ENCODE results near the gene GPR119. TPM values are rescaled to one million over a fixed set of nuclear protein-coding genes. Genes with fewer than 3 reads are reported as not detected.

GPR119 gene
- total and polyA plus RNA-seq, 2 of the 4 experiments (the other 2 are of a cell fraction): not detected

GRCh38 chrX:130343411-130343810 lies 42.1 kb downstream of the GPR119 start:
- H2AK5ac ChIP-seq (ENCODE audit: low read depth, low read length): no peak overlapping the region
- intact Hi-C loops (cut with micrococcal nuclease) (no loop called here), dilution Hi-C loops (cut with HindIII; ENCODE audit: low sequenced_read_pairs, unreplicated experiment) (no loop called here), in situ Hi-C loops (cut with MboI; ENCODE audit: low sequenced_read_pairs) (no loop called here)
- H3K23ac ChIP-seq (ENCODE audit: low read depth, low read length): no peak overlapping the region
- no peak overlapping the region for H3K4ac ChIP-seq (ENCODE audit: low read depth, low read length)
- H2BK20ac ChIP-seq (ENCODE audit: low read depth, low read length): no peak overlapping the region
- H3K79me1 ChIP-seq (ENCODE audit: low read depth in 1 of 2, low read length in 2 of 2): peaks cover 0 to 5% of the 10 kb centered on the region in 2 experiments; a peak in 3 of 4 replicates
- no peak overlapping the region for H3K14ac ChIP-seq (replicated peaks; ENCODE audit: low read depth, low read length)
- no peak overlapping the region for H3K4me3 ChIP-seq (ENCODE audit: insufficient read depth, low read depth, low read length)
- BruUV-seq (replicated peaks): no TSS peak
- H2AK9ac ChIP-seq (replicated peaks; ENCODE audit: low read depth, low read length, poor library complexity): no peak overlapping the region
- no peak overlapping the region for H4K5ac ChIP-seq (ENCODE audit: low read depth, low read length)
- no peak overlapping the region for H2BK5ac ChIP-seq (ENCODE audit: low read depth, low read length, poor library complexity, severe bottlenecking)
- H3K27me3 ChIP-seq (ENCODE audit: control insufficient read depth, insufficient read depth, low read length): no peaks in the 10 kb centered on the region
- no CpG with 5 or more reads among the region's 1 CpG for WGBS, 2 experiments (ENCODE audit: extremely low coverage in 2 of 2, insufficient read length in 1 of 2)
- H3K9me3 ChIP-seq (ENCODE audit: control insufficient read depth, insufficient read depth, low read length): no peaks in the 10 kb centered on the region
- no peak overlapping the region for H3K27ac ChIP-seq (ENCODE audit: insufficient read depth, low read length)
- no peaks in the 10 kb centered on the region for H4K20me1 ChIP-seq (ENCODE audit: insufficient read depth, low read length)
- H3K4me2 ChIP-seq (ENCODE audit: low read depth, low read length): no peak overlapping the region
- H2BK120ac ChIP-seq (ENCODE audit: low read depth, low read length): no peak overlapping the region
- H2BK15ac ChIP-seq (ENCODE audit: low read depth, low read length): no peak overlapping the region
- H4K91ac ChIP-seq (ENCODE audit: insufficient read depth, low read depth, low read length): no peak overlapping the region
- ChIA-PET POLR2A (ENCODE audit: unreplicated experiment) (no interaction called here), CTCF (no interaction called here)
- H3K18ac ChIP-seq (ENCODE audit: low read depth, low read length): no peak overlapping the region
- H3K56ac ChIP-seq (ENCODE audit: extremely low read depth, insufficient read depth, low read length): no peak overlapping the region
- H3K9me1 ChIP-seq (ENCODE audit: insufficient read depth, low read length): no peaks in the 10 kb centered on the region
- DNase-seq (peak; percentile 10), ATAC-seq (ENCODE audit: low read depth) (no peak)
- H2AFZ ChIP-seq (replicated peaks; ENCODE audit: low read length, poor library complexity): no peak overlapping the region
- no peak overlapping the region for H4K8ac ChIP-seq (ENCODE audit: low read depth in 2 of 2, low read length in 2 of 2)
- H3K9ac ChIP-seq (ENCODE audit: low read depth, low read length): no peak overlapping the region
- H3K36me3 ChIP-seq (ENCODE audit: control insufficient read depth, insufficient read depth, low read length): no peaks in the 10 kb centered on the region
- H3K4me1 ChIP-seq (ENCODE audit: control insufficient read depth, insufficient read depth, low read length): no peaks in the 10 kb centered on the region
- TF ChIP-seq MXI1 (IDR thresholded peaks at IDR 0.05; ENCODE audit: borderline replicate concordance, low read depth, low read length) (no peak), FOS (IDR thresholded peaks at IDR 0.05; ENCODE audit: low read depth, low read length) (no peak), MAZ (IDR thresholded peaks at IDR 0.05; ENCODE audit: borderline replicate concordance, low read depth, low read length) (no peak), MAFK (IDR thresholded peaks at IDR 0.05; ENCODE audit: low read depth, low read length) (no peak), CTCF (conservative IDR thresholded peaks at IDR 0.05; ENCODE audit: low read depth, low read length) (no peak), RAD21 (IDR thresholded peaks at IDR 0.05; ENCODE audit: low read length) (no peak), CEBPB (IDR thresholded peaks at IDR 0.05; ENCODE audit: low read depth, low read length) (no peak), RCOR1 (IDR thresholded peaks at IDR 0.05; ENCODE audit: insufficient replicate concordance, low read length) (no peak), POLR2A (IDR thresholded peaks at IDR 0.05; ENCODE audit: low read depth, low read length) (no peak), CHD1 (IDR thresholded peaks at IDR 0.05; ENCODE audit: low read depth, low read length) (no peak), USF2 (IDR thresholded peaks at IDR 0.05; ENCODE audit: low read depth, low read length) (no peak), NFE2L2 (IDR thresholded peaks at IDR 0.05; ENCODE audit: low read depth, low read length) (no peak), RFX5 (IDR thresholded peaks at IDR 0.05; ENCODE audit: low read depth, low read length) (no peak), BHLHE40 (IDR thresholded peaks at IDR 0.05; ENCODE audit: low read depth, low read length) (no peak), SMC3 (IDR thresholded peaks at IDR 0.05; ENCODE audit: low read depth, low read length) (no peak)
- TF ChIP-seq, protein P1, sequence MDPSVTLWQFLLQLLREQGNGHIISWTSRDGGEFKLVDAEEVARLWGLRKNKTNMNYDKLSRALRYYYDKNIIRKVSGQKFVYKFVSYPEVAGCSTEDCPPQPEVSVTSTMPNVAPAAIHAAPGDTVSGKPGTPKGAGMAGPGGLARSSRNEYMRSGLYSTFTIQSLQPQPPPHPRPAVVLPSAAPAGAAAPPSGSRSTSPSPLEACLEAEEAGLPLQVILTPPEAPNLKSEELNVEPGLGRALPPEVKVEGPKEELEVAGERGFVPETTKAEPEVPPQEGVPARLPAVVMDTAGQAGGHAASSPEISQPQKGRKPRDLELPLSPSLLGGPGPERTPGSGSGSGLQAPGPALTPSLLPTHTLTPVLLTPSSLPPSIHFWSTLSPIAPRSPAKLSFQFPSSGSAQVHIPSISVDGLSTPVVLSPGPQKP (IDR thresholded peaks at IDR 0.05; ENCODE audit: borderline replicate concordance, low read depth, low read length): no peak

Measured in IMR-90 (cell line).